ENCODE results near the gene IQSEC3.

The IQSEC3 gene

DNA sequence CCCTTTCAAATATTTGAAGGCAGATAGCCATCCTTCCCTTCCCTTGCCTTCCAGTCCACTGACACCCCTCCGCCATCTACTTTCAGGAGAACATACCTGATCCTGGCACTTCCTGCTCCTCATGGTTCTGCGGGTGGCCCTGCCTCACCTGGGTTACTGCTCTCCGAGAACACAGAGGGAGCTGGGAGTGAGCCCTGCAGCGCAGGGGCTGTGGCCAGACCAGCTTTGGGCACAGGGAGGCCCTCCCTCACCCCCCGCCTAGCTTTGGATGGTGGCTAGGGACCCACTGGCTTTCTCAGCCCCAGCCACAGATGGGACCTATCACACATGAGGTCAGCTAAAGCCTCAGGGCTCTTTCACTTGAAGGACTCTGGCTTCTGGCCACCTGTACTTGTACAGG, 12.4 kb downstream of the IQSEC3 start:
- H3K36me3 Mint-ChIP-seq (ENCODE audit: low read depth) = no peaks in the 10 kb centered on the region
- H3K4me1 Mint-ChIP-seq = no peaks in the 10 kb centered on the region
- H3K9me3 Mint-ChIP-seq = no peaks in the 10 kb centered on the region
- TF ChIP-seq, protein P1, sequence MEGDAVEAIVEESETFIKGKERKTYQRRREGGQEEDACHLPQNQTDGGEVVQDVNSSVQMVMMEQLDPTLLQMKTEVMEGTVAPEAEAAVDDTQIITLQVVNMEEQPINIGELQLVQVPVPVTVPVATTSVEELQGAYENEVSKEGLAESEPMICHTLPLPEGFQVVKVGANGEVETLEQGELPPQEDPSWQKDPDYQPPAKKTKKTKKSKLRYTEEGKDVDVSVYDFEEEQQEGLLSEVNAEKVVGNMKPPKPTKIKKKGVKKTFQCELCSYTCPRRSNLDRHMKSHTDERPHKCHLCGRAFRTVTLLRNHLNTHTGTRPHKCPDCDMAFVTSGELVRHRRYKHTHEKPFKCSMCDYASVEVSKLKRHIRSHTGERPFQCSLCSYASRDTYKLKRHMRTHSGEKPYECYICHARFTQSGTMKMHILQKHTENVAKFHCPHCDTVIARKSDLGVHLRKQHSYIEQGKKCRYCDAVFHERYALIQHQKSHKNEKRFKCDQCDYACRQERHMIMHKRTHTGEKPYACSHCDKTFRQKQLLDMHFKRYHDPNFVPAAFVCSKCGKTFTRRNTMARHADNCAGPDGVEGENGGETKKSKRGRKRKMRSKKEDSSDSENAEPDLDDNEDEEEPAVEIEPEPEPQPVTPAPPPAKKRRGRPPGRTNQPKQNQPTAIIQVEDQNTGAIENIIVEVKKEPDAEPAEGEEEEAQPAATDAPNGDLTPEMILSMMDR (IDR thresholded peaks at IDR 0.05) = no peak
- peaks cover 92% of the 10 kb centered on the region for H3K27me3 Mint-ChIP-seq (ENCODE audit: low read depth, poor library complexity)
- peak overlapping the region; percentile 68 for H3K4me3 Mint-ChIP-seq
- H3K27ac Mint-ChIP-seq = no peak overlapping the region
- no peak for DNase-seq

DNA sequence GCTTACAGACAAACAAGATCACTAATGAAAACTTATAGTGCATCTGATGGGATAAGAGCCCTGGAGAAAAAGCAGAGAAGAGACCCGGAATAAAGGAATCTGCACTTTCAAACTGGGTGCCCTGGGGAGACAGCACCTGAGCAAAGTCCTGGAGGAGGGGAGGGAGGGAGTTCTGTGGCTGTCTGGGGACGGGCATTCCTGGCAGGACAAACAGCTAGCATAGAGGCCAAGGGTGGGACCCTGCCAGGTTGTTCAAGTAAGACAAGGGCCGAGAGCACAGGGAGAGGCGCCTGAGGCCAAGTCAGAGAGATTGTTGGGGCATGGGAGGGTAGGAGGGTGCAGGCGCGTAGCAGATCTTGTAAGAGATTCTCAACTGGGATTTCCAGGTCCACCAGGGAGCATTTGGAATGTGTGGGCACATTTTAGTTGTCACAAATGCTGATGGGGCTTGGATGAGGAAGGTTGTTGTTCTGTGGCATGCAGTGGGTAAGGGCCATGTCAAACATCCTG, 14.2 kb downstream of the IQSEC3 start:
- H3K4me1 Mint-ChIP-seq = no peaks in the 10 kb centered on the region
- H3K36me3 Mint-ChIP-seq (ENCODE audit: low read depth) = no peaks in the 10 kb centered on the region
- no peak overlapping the region for H3K27ac Mint-ChIP-seq
- no peaks in the 10 kb centered on the region for H3K9me3 Mint-ChIP-seq
- TF ChIP-seq, protein P1 (IDR thresholded peaks at IDR 0.05) = no peak
- peaks cover 86% of the 10 kb centered on the region for H3K27me3 Mint-ChIP-seq (ENCODE audit: low read depth, poor library complexity)
- no peak for DNase-seq
- H3K4me3 Mint-ChIP-seq = no peak overlapping the region

DNA sequence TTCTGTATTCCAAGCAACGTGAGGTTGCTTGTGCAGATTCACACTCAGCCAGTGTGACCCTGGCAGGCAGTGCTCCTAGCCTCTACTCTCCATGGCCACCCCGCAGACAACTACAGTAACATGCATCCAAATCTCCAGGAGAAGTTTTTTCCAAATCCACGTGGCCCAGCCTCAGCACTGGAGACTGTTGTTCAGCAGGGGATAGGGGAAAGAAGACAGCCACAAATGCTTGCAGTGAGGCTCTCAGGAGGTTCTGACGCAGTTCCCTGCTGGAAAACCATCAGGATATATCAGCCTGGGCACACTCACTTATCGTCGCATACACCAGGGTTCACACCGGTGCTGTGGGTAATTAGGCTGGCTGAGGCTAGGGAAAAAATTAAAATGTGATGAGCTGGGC, 16.2 kb downstream of the IQSEC3 start:
- H3K27me3 Mint-ChIP-seq (ENCODE audit: low read depth, poor library complexity) = peaks cover 82% of the 10 kb centered on the region
- H3K27ac Mint-ChIP-seq = no peak overlapping the region

DNA sequence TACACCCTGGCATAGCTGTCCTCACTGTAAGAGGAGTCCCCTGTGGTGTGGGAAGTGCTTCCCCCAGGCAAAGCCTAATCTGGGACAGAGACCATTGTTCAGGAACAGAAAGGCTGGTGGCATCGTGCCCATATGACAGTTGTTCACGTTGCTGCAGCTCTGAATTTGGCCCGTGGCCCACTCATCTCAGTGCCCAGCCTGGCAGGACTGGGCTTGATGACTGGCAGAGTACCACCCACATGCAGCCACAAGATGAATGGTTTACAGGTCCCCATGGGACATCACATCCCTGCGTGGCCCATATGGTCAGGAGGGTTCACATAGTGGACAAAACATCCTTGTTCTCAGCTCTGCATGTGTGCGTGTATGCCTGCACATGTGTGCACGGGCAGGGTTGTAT, 17.5 kb downstream of the IQSEC3 start:
- no peak for DNase-seq
- Mint-ChIP-seq H3K36me3 (ENCODE audit: low read depth) (no peaks in the 10 kb centered on the region), H3K27me3 (ENCODE audit: low read depth, poor library complexity) (peaks cover 75% of the 10 kb centered on the region), H3K9me3 (peaks cover 8% of the 10 kb centered on the region), H3K4me1 (no peaks in the 10 kb centered on the region), H3K27ac (no peak overlapping the region), H3K4me3 (no peak overlapping the region)
- TF ChIP-seq, protein P1 (IDR thresholded peaks at IDR 0.05) = no peak

More for the DNA sequence above, 16.2 kb downstream of the IQSEC3 start:
- no peak for DNase-seq
- Mint-ChIP-seq H3K9me3 (no peaks in the 10 kb centered on the region), H3K4me3 (no peak overlapping the region), H3K4me1 (no peaks in the 10 kb centered on the region), H3K36me3 (ENCODE audit: low read depth) (no peaks in the 10 kb centered on the region)
- TF ChIP-seq, protein P1 (IDR thresholded peaks at IDR 0.05) = no peak

DNA sequence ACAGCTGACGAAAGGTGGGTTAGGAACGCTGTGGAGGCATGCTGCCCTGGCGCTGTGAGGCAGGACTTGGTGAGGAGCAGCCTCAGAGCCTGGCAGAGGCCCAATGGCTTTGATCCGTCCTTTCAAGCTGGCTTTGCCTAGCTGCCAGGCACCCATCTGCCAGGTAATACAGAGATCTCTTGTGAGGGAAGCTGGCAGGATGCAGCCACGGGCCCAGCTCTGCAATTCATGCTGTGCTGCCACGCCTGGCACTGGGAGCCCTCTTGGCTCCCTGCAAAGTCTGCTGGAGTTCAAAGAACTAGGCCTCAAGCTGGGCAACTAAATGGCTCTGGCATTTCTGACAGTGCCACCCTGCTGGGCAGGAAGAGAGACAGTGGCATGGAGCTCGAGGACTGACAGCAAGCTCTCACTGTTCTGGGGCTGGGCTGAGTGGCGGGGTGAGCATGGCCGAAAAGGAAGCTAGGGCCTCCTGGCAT, 18.7 kb downstream of the IQSEC3 start:
- no peaks in the 10 kb centered on the region for H3K36me3 Mint-ChIP-seq (ENCODE audit: low read depth)
- peaks cover 20% of the 10 kb centered on the region for H3K9me3 Mint-ChIP-seq
- TF ChIP-seq, protein P1 (IDR thresholded peaks at IDR 0.05) = no peak
- H3K27ac Mint-ChIP-seq = no peak overlapping the region
- DNase-seq = no peak
- H3K27me3 Mint-ChIP-seq (ENCODE audit: low read depth, poor library complexity) = peaks cover 72% of the 10 kb centered on the region
- no peaks in the 10 kb centered on the region for H3K4me1 Mint-ChIP-seq
- H3K4me3 Mint-ChIP-seq = no peak overlapping the region

DNA sequence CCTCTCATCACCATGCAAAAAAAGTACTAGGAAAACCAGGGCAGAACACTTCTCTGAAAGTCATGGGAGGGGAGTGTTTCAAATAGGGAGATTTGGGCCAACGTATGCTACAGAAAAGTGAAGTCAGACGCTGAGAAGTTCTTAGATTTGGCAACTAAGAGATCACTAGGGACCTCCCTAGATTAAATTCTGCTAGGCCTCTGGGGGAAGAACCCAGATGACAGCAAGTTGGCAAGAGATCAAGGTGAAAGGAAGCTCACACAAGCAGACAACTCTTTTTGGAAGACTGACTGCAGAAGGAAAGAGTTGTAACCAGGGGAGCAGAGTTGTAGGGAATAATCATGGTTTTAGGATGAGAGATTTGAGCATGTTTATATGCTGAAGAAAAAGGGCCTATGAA, 20.7 kb downstream of the IQSEC3 start:
- peaks cover 63% of the 10 kb centered on the region for H3K27me3 Mint-ChIP-seq (ENCODE audit: low read depth, poor library complexity)
- H3K4me1 Mint-ChIP-seq = no peaks in the 10 kb centered on the region
- H3K9me3 Mint-ChIP-seq = peaks cover 28% of the 10 kb centered on the region
- DNase-seq = no peak
- H3K36me3 Mint-ChIP-seq (ENCODE audit: low read depth) = no peaks in the 10 kb centered on the region
- TF ChIP-seq, protein P1 (IDR thresholded peaks at IDR 0.05) = no peak
- no peak overlapping the region for H3K4me3 Mint-ChIP-seq
- H3K27ac Mint-ChIP-seq = no peak overlapping the region
